A673 (cell line): ENCODE data around the gene TMEM258.

Source experiments
- EZH2 ChIP-seq: fragments of 200-600 bp; sonication (generic); IDR thresholded peaks from 2 replicates; pipeline ENCODE4 v1.6.1; 2017; ENCODE audit warnings: borderline replicate concordance, low read depth, mild to moderate bottlenecking, mixed read lengths, antibody characterized with exemption, low read length; ENCODE audit not compliant: poor library complexity, severe bottlenecking
- TF ChIP-seq, protein P1 (sequence below): fragments of 300-800, 200-600 bp; sonication (generic); conservative IDR thresholded peaks from 2 replicates; pipeline ENCODE4 v1.5.1; 2017; ENCODE audit warnings: low read depth, mild to moderate bottlenecking, antibody characterized with exemption, low read length, moderate library complexity, mixed read lengths

- TF ChIP-seq, protein P1, sequence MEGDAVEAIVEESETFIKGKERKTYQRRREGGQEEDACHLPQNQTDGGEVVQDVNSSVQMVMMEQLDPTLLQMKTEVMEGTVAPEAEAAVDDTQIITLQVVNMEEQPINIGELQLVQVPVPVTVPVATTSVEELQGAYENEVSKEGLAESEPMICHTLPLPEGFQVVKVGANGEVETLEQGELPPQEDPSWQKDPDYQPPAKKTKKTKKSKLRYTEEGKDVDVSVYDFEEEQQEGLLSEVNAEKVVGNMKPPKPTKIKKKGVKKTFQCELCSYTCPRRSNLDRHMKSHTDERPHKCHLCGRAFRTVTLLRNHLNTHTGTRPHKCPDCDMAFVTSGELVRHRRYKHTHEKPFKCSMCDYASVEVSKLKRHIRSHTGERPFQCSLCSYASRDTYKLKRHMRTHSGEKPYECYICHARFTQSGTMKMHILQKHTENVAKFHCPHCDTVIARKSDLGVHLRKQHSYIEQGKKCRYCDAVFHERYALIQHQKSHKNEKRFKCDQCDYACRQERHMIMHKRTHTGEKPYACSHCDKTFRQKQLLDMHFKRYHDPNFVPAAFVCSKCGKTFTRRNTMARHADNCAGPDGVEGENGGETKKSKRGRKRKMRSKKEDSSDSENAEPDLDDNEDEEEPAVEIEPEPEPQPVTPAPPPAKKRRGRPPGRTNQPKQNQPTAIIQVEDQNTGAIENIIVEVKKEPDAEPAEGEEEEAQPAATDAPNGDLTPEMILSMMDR: peak; percentile 83
- TF ChIP-seq EZH2: no peak
Measured at GRCh38 chr11:61776561-61777075, 15.8 kb downstream of the TMEM258 start.
